Caki2 (cell line): ENCODE results near the gene CENPK. TPM values are rescaled to one million over a fixed set of nuclear protein-coding genes. Genes with fewer than 3 reads are reported as not detected.
"Not testable (repeated sequence)": the region's sequence is repeated elsewhere in the genome, so short reads cannot be mapped to it uniquely, and the experiment has no call there.

Experiments used
- DNase-seq: peaks from one replicate; pipeline ENCODE4 v3.0.0-alpha.2; 2015; ENCODE audit warnings: low read depth
- in situ Hi-C: cut with HindIII; loops from 2 replicates; pipeline ENCODE4 v1.10.0; 2016; ENCODE audit warnings: low sequenced_read_pairs, low pct_unique_long_range_greater_than_20kb, mixed read lengths
- total RNA-seq: library from RNA; depleted of rRNA; stranded (reverse); fragments of >200 nt; shearing (Covaris generic); gene quantifications from 2 replicates; pipeline ENCODE4 v1.2.3, GENCODE V29; 2014; ENCODE audit warnings: low replicate concordance; rRNA removed

Gene CENPK, protein sequence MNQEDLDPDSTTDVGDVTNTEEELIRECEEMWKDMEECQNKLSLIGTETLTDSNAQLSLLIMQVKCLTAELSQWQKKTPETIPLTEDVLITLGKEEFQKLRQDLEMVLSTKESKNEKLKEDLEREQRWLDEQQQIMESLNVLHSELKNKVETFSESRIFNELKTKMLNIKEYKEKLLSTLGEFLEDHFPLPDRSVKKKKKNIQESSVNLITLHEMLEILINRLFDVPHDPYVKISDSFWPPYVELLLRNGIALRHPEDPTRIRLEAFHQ
- 31.8 and 34.5 TPM in 2 replicates for total RNA-seq

DNA sequence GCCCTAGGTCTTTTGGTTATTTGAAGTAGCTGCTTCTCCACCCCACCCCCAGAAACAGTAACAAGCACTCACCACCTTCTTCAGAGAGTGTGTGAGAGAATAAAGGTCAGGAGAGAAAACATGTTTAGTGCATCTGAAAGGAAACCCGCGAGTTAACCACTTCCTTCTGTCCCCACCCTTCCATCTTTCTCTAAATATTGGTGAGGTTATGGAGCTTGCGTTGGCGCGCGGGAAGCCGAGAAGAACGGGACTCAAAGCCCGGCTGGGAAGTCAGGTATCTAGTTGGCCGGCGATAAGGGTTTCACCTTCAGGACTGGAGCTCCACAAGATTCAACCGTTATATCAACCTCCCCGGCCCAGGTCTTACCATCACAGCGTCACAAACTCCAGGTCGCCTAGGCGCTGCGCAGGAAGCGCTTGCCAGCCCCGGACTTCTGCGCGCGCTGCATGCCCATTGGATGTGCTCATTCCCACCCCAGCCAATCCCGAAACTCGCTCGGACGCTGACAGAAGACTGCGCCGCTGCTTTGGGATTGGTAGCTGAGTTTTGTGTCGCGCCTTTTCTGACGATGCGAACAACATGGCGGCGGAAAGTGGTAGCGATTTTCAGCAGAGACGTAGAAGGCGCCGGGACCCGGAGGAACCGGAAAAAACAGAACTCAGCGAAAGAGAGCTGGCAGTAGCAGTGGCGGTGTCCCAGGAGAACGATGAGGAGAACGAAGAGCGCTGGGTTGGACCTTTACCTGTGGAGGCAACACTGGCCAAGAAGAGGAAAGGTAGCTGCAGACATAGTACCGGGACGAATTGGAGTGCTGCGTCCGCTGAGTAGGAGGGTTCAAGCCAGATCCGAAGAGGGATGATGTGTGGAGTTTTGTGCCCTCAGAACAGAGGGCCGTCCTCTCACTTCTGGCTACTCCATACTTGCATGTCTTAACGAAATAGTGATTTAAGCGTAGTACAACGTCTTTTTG lies at the start of gene CENPK, which contains the start of gene PPWD1:
Gene CENPK, minus strand, starts transcription at position 438 of the 971 bp plus-strand sequence. CDS start 8,261 bp downstream, outside the sequence.
Gene PPWD1, plus strand, starts transcription at position 566 of the 971 bp plus-strand sequence. Its CDS starts 15 bp downstream, at position 581.
- DNase-seq, result peak; percentile 89
- in situ Hi-C loops, result no loop called here

DNA sequence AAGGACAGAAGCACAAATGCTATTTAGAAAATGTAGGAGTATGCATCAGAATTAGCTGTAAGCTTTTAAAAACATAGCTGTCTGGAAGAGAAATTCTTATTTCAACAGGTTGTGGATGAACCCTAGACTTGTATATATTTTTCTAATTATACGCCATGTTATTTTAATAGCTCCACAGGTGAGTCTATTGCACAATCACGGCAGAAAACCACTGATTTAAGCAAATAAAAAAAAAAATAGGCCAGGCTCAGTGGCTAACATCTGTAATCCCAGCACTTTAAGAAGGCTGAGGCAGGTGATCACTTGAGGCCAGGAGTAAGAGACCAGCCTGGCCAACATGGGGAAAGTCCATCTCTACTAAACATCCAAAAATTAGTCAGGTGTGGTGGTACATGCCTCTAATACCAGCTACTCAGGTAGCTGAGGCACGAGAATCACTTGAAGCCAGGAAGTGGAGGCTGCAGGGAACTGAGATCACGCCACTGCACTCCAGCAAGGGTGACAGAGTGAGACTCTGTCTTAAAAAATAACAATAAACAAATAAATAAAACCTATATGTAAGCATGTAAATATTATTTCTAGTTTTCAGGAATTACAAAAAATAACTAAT lies 49.4 kb upstream of the CENPK start:
- in situ Hi-C loops, result no loop called here
- DNase-seq, result no peak

DNA sequence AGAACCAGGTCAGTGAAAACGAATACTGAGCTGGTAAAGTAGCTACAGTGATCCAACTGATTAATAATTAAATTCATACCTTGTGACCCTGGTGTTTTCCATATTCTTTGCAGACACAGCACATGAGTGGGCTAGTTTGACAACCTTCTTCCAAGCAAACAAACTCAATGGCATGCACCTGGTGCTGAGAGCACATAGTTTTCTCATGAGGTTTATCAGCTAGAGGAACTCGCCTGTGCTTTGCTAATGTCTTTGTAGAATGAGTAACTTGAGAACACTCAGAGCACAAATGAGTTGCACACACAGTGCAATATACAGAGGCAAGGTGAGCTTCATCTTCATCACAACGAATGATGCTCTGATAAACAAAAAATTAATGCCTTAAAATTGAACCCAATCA lies 48.6 kb upstream of the CENPK start:
- DNase-seq, result peak; percentile 84
- in situ Hi-C loops, result no loop called here

DNA sequence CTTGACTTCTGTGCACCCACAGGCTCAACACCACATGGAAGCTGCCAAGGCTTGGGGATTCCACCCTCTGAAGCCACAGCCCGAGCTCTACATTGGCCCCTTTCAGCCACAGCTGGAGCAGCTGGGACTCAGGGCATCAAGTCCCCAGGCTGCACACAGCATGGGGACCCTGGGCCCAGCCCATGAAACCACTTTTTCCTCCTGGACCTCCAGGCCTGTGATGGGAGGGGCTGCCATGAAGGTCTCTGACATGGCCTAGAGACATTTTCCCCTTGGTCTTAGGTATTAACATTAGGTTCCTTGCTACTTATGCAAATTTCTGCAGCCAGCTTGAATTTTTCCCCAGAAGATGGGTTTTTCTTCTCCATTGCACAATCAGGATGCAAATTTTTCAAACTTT lies 38.8 kb upstream of the CENPK start:
- DNase-seq, in situ Hi-C loops: not testable (repeated sequence)

DNA sequence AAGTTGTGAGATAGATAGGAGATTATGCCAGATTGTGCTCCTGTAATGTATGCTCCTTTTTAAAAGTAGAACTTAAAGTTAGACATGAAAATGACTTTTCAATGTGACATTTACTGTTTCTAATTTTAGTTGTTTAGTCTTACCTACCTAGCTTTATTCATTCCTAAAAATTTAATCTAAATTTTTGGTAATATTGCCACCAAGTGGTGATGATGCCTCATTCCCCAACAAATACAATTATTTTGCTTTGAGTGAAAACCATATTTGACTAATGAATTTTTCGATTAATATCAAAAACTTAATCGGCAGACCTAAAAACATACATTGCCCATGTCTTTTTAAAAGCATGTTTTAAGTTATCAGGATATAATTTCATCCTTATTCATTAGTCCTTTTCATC lies 25.7 kb upstream of the CENPK start:
- DNase-seq, result no peak
- in situ Hi-C loops, result no loop called here

DNA sequence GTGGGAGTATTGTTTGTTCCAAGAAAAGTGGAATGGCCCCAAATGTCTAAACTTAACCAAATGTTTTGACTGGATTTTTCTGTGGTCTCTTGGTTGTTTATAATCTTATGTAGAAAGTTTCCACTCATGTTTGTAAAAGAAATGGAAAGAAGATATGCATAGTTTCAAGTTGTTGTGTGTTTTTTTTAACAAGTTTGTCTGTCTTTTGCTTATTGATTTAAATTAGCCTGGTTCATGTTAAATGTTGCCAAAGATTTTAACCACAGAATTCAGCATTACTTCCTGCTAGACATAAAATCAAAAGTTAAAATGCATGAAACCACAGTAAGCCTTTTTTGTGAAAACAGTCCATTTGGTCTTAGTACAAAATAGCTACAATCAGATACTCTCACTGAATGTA lies 14.2 kb upstream of the CENPK start:
- DNase-seq, result no peak
- in situ Hi-C loops, result no loop called here

DNA sequence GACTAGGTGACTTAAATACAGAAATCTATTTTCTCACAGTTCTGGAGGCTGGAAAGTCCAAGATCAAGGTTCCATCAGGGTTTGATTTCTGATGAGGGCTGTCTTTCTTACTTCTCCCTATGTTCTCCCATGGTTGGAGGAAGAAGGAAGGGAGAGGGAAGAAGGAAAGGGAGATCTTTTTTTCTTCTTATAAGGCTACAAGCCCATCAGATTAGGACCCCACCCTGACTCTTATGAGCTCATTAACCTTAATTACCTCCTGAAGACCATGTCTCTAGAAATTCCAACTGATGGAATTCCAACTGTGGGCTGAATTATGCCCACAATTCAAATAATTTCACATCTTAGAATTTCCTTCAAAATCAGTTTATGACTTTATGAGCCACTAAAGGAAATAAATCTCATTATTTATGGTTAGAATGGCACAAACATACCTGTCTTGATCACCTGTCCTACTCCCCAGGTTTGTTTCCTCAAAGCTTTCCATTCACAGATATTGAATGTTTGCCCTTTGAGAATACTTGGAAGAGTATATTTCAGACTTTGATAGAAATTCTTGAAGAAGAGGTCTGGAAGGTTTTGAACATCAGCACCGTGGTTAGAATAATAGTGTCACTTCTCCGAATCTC lies 7.7 kb upstream of the CENPK start:
- in situ Hi-C loops, result no loop called here
- DNase-seq, result no peak

DNA sequence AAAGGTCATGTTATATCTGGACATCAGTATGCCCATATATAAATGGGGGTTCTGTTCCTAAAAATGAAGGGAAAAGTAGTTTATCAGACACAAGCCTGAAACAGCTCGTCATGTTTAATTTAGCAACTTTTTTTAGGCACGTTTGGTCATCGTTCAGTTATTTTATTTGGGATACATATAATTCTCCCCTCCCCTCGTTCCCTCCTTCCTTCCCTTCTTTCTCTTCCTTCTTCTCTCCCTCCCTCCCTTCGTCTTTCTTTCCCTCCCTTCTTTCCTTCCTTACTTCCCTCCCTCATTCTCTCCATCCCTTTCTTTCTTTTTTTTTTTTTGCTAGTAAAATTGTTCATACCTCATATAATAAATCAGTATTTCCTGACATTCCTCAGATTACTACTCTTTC lies 3.5 kb upstream of the CENPK start:
- DNase-seq, result no peak
- in situ Hi-C loops, result no loop called here

DNA sequence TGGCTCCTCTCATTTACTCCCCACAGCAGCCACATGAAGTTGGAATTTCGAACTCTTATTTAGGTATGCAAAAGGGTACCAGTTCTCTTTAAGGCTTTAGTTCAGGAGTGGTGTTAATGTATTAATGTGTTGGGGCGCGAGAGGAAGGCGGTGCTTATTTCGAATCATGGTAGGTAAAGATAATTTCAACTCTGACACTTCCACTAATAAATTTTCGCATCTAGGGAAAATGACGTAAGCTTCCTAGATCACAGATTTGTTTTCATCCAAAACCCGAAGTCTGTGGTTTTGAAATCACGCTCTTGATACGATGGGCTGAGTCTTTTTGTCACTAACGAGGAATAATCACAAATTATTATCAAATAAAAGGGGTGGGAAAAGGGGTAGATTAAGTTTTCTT lies 809 bp upstream of the CENPK start:
- in situ Hi-C loops, result no loop called here
- DNase-seq, result no peak

DNA sequence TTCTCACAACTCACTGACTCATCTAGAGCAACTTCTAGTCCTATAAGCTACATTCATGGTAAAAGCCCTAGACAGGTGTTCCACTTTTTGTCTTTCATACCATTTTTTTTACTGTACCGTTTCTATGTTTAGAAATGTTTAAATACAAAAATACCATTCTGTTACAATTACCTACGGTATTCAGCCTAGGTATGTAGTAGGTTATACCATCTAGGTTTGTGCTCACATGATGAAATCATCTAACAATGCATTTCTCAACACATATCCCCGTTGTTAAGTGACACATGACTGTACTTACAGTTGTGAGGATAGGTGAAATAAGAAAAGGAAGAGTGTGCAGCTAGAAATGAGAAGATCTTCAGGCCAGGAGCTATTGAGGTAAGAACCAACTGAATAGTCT lies 6.2 kb downstream of the CENPK start:
- DNase-seq, result no peak
- in situ Hi-C loops, result no loop called here

DNA sequence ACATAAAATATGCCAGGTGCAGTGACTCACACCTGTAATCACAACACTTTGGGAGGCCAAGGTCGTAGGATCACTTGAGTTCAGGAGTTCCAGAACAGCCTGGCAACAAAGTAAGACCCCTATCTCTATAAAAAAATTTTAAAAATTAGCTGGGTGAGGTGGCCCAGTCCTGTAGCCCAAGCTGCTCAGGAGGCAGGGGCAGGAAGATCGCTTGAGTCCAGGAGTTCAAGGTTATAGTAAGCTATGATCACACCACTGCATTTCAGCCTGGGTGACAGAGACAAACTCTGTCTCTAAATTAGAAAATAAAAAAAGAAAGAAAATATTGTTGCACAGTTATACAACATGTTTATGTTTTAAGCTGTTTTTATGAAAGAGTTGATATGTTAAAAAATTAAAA lies 6.8 kb downstream of the CENPK start:
- in situ Hi-C loops, result no loop called here
- no peak for DNase-seq

DNA sequence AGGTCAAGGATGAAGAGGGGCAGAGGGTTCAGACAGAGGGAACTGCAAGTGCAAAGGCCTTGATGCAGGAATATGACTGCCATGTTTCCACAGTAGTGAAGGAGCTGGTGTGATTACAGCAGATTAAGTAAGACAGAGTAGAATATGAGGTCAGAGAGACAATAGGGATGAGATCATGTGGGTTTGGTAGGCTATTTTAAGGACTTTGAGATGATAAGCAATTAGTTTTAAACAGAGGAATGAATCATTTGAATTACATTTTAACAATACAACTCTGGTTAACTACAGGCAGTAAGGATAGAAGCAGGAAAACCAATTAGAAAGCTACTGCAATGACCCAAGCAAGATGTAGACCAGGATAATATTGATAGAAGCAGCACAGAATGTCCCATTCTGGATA lies 7.7 kb downstream of the CENPK start:
- in situ Hi-C loops, result no loop called here
- no peak for DNase-seq

DNA sequence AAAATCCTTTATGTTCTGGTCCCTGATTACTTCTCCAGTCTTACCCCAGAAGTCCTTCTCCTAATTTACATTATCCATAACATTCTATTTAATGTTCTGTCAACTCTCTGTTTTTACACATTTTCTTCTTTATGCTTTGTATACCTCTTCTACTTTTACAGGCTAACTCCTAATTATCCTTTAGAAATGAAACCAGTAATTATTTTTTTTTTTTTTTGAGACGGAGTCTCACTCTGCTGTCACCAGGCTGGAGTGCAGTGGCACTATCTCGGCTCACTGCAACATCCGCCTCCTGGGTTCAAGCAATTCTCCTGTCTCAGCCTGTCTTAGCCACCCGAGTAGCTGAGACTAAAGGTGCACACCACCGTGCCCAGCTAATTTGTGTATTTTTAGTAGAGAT lies 9.0 kb downstream of the CENPK start:
- in situ Hi-C loops, result no loop called here
- no peak for DNase-seq

DNA sequence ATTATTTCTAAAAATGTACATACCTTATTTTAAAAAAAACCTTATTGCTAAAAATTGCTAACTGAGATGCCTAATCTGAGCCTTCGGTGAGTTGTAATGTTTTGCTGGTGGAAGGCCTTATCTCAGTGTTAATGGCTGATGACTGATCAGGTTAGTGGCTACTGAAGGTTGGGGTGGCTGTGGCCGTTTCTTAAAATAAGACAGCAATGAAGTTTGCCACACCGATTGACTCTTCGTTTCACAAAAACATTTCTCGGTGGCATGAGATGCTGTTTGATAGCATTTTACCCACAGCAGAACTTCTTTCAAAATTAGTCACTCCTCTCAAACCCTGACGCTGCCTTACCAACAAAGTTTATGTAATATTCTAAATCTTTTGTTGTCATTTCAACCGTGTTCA lies 14.7 kb downstream of the CENPK start:
- in situ Hi-C loops, result no loop called here
- no peak for DNase-seq

DNA sequence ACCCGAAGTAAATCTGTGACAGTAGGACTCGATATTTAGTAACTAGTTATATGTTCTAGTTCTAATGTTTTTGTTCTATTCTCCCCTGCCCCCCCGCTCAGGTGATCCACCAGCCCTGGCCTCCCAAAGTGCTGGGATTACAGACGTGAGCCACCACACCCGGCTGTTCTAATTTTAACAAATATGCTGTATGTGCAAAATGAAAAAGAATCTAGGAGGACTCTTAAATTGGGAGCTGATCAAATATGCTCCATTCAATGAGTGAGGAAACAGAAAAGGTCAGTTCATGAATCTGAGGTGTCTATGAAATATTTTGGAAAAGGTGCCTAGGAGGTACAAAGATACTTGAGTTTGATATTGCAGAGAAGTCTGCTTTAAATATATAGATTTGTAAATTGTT lies 16.8 kb downstream of the CENPK start:
- no peak for DNase-seq
- in situ Hi-C loops, result no loop called here

DNA sequence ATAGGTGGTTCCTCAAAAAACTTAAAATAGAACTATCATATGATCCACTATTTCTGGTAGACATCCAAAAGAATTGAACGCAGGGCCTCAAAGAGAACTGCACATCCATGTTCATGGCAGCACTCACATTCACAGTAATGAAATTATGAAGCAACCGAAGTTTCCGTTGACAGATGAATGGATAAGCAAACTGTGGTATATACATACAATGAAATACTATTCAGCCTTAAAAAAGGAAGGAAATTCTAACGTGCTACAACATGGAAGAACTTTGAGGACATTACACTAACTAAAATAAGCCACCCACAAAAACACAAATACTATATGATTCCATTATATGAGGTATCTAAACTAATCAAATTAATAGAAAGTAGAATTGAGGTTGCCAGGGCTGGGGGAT lies 18.5 kb downstream of the CENPK start:
- no peak for DNase-seq
- in situ Hi-C loops, result no loop called here

DNA sequence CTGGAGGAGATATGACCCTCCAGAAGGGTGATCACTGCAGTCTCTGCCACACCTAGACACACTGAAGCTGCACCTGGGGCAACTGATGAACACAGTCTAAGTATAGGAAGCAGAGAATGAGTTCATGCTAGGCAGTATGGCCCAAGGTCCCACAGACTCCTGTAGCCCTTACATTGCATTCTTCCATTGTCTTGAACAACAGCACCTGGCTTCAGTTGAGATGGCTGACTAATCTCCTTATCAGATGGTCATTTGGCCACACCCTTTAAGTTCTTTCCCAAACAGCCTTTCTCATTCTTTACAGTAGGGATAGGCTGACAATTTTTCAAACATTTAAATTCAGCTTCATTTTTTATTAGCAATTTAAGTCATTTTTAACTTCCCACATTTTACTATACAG lies 23.1 kb downstream of the CENPK start:
- DNase-seq, result no peak
- in situ Hi-C loops, result no loop called here

DNA sequence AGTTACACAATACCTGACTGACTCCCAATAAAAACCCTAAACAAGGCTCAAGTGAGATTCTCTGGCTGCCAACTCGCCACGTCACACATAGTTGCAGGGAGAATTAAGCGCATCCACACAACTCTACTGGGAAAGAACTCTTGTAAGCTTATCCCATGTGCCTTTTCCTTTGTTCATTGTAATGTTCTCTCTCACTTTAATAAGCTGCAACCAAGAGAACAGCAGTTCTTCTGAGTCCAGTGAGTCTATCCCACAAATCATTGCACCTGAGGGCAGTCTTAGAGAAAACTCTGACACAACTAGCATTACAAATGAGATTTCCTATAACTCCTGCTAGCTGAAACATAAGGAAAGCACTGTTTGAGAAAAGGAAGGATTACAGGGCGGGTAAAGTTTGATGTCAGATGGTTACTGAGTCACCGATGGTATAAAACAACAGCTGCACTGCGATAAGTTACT lies 27.4 kb downstream of the CENPK start:
- in situ Hi-C loops, result no loop called here
- DNase-seq, result no peak
